IMR-90 (cell line): ENCODE results near the gene PFN1. TPM values are rescaled to one million over a fixed set of nuclear protein-coding genes. Genes with fewer than 3 reads are reported as not detected.

ENCODE experiments used
- ATAC-seq: fragments of 200-7000 bp; cut with Tn5 transposase; 2 replicates; pipeline ENCODE4 v1.9.1; 2020; ENCODE audit warnings: low read depth, mild to moderate bottlenecking, moderate library complexity
- BruUV-seq: library from RNA; stranded (reverse); fragments of 400-500 nt; replicated peaks from 2 replicates; lab custom pipeline; 2021; lab: Mats Ljungman, UMichigan
- CTCF ChIA-PET: fragments of 300-600 bp; formaldehyde crosslinking; extraction: SDS; loops from one replicate; lab custom pipeline; 2021; ENCODE audit warnings: antibody characterized with exemption; lab: Yijun Ruan, JAX
- POLR2A ChIA-PET: fragments of 300-600 bp; sonication (Branson Sonifier 250); formaldehyde crosslinking; loops from one replicate; lab custom pipeline; 2022; ENCODE audit warnings: antibody characterized with exemption; ENCODE audit not compliant: unreplicated experiment; lab: Charles Lee
- DNase-seq: peaks from one replicate; pipeline ENCODE4 v3.0.0; 2013
- H2AFZ ChIP-seq: replicated peaks from 2 replicates; pipeline ENCODE3; 2013; ENCODE audit warnings: low read length, mild to moderate bottlenecking; ENCODE audit not compliant: poor library complexity
- H2AK5ac ChIP-seq: 2 replicates; pipeline ENCODE4 v1.6.1; 2013; ENCODE audit warnings: low read depth, low read length, inconsistent platforms
- H2AK9ac ChIP-seq: replicated peaks from 2 replicates; pipeline ENCODE3; 2013; ENCODE audit warnings: mild to moderate bottlenecking, low read depth, low read length, moderate library complexity; ENCODE audit not compliant: poor library complexity
- H2BK120ac ChIP-seq: 2 replicates; pipeline ENCODE4 v1.6.1; 2013; ENCODE audit warnings: low read depth, low read length, inconsistent platforms
- H2BK15ac ChIP-seq: 3 replicates; pipeline ENCODE4 v1.6.1; 2013; ENCODE audit warnings: low read depth, low read length, inconsistent platforms
- H2BK20ac ChIP-seq: 2 replicates; pipeline ENCODE4 v1.6.1; 2013; ENCODE audit warnings: low read depth, mild to moderate bottlenecking, inconsistent platforms, low read length, moderate library complexity
- H2BK5ac ChIP-seq: 2 replicates; pipeline ENCODE4 v1.6.1; 2013; ENCODE audit warnings: mild to moderate bottlenecking, low read depth, low read length, inconsistent platforms; ENCODE audit not compliant: poor library complexity, severe bottlenecking
- H3K14ac ChIP-seq: replicated peaks from 2 replicates; pipeline ENCODE4 v1.6.1; 2013; ENCODE audit warnings: low read depth, low read length, inconsistent platforms
- H3K18ac ChIP-seq: 2 replicates; pipeline ENCODE4 v1.6.1; 2013; ENCODE audit warnings: low read depth, low read length, control low read depth
- H3K23ac ChIP-seq: 2 replicates; pipeline ENCODE4 v1.6.1; 2013; ENCODE audit warnings: low read depth, low read length, inconsistent platforms
- H3K27ac ChIP-seq: 2 replicates; pipeline ENCODE4 v1.5.1; 2013; ENCODE audit warnings: mild to moderate bottlenecking, control low read depth, low read length; ENCODE audit not compliant: insufficient read depth
- H3K27me3 ChIP-seq: 2 replicates; pipeline ENCODE4 v1.6.1; 2013; ENCODE audit warnings: low read length; ENCODE audit not compliant: control insufficient read depth, insufficient read depth
- H3K36me3 ChIP-seq: 2 replicates; pipeline ENCODE4 v1.6.1; 2013; ENCODE audit warnings: low read length, mixed read lengths; ENCODE audit not compliant: control insufficient read depth, insufficient read depth
- H3K4ac ChIP-seq: 2 replicates; pipeline ENCODE4 v1.6.1; 2013; ENCODE audit warnings: low read depth, low read length, inconsistent platforms
- H3K4me1 ChIP-seq: 2 replicates; pipeline ENCODE4 v1.6.1; 2013; ENCODE audit warnings: low read length, mixed read lengths; ENCODE audit not compliant: control insufficient read depth, insufficient read depth
- H3K4me2 ChIP-seq: 2 replicates; pipeline ENCODE4 v1.6.1; 2013; ENCODE audit warnings: low read depth, mild to moderate bottlenecking, control low read depth, low read length, moderate library complexity
- H3K4me3 ChIP-seq: 2 replicates; pipeline ENCODE4 v1.5.1; 2013; ENCODE audit warnings: low read depth, mild to moderate bottlenecking, control low read depth, low read length, moderate library complexity; ENCODE audit not compliant: insufficient read depth
- H3K56ac ChIP-seq: 2 replicates; pipeline ENCODE4 v1.6.1; 2013; ENCODE audit warnings: low read length, inconsistent platforms; ENCODE audit not compliant: insufficient read depth; ENCODE audit errors: extremely low read depth
- H3K79me1 ChIP-seq, 2 experiments: 2 replicates each; pipeline ENCODE4 v1.6.1; 2013; ENCODE audit warnings: low read length in 2 of 2, inconsistent platforms in 1 of 2, low read depth in 1 of 2
- H3K9ac ChIP-seq: 2 replicates; pipeline ENCODE4 v1.6.1; 2013; ENCODE audit warnings: low read depth, low read length, control low read depth
- H3K9me1 ChIP-seq: 2 replicates; pipeline ENCODE4 v1.6.1; 2013; ENCODE audit warnings: low read length, inconsistent platforms; ENCODE audit not compliant: insufficient read depth
- H3K9me3 ChIP-seq: 2 replicates; pipeline ENCODE4 v1.6.1; 2013; ENCODE audit warnings: low read length; ENCODE audit not compliant: control insufficient read depth, insufficient read depth
- H4K20me1 ChIP-seq: 2 replicates; pipeline ENCODE4 v1.6.1; 2013; ENCODE audit warnings: low read length, inconsistent platforms; ENCODE audit not compliant: insufficient read depth
- H4K5ac ChIP-seq: 2 replicates; pipeline ENCODE4 v1.6.1; 2013; ENCODE audit warnings: mild to moderate bottlenecking, low read depth, low read length, control low read depth
- H4K8ac ChIP-seq, 2 experiments: 2 replicates each; pipeline ENCODE4 v1.6.1; 2013; ENCODE audit warnings: low read depth in 2 of 2, low read length in 2 of 2, control low read depth in 1 of 2, inconsistent platforms in 1 of 2
- H4K91ac ChIP-seq: 2 replicates; pipeline ENCODE4 v1.6.1; 2013; ENCODE audit warnings: low read depth, low read length, inconsistent platforms; ENCODE audit not compliant: insufficient read depth
- FOS ChIP-seq: fragments of 150-350 bp; IDR thresholded peaks from 2 replicates; pipeline ENCODE4 v1.6.1; 2016; ENCODE audit warnings: low read depth, low read length
- MAZ ChIP-seq: IDR thresholded peaks from 2 replicates; pipeline ENCODE4 v1.6.1; 2012; ENCODE audit warnings: low read depth, mild to moderate bottlenecking, low read length, improper control_type of control experiment, moderate library complexity, borderline replicate concordance
- WGBS, 2 experiments: methylation state at CpG; one replicate each; pipeline versions ENCODE4 v1.1.5 to v1.1.7; 2013; ENCODE audit warnings: missing lambda C conversion rate in 2 of 2; ENCODE audit not compliant: insufficient read length in 1 of 2; ENCODE audit errors: extremely low coverage in 2 of 2; 5-methylcytosine and 5-hydroxymethylcytosine counted together
- dilution Hi-C: fragments of 300-500 bp; cut with HindIII; formaldehyde crosslinking; loops from one replicate; pipeline ENCODE4 v1.14.3; 2018; ENCODE audit warnings: low sequenced_read_pairs; ENCODE audit not compliant: unreplicated experiment
- in situ Hi-C: fragments of 300-500 bp; cut with MboI; formaldehyde crosslinking; loops from 3 replicates; pipeline ENCODE4 v1.14.3; 2019; ENCODE audit warnings: low sequenced_read_pairs, inconsistent platforms, mixed read lengths
- intact Hi-C: fragments of 100-400 bp; cut with micrococcal nuclease; formaldehyde crosslinking; loops from 2 replicates; pipeline ENCODE4 v1.10.0; 2022
- polyA plus RNA-seq, 3 experiments: library from polyadenylated mRNA; depleted of rRNA; stranded (reverse); fragments of >200 nt; gene quantifications; 2 replicates each; pipeline ENCODE4 v1.2.3, GENCODE V29; 2012; ENCODE audit warnings: low replicate concordance in 1 of 3
- total RNA-seq: library from RNA; depleted of rRNA; stranded (reverse); fragments of >200 nt; gene quantifications from 2 replicates; pipeline ENCODE4 v1.2.3, GENCODE V29; 2012

The PFN1 gene
- total and polyA plus RNA-seq, 2 of the 4 experiments (the other 2 are of a cell fraction), result 348 to 1,671 TPM

- TF ChIP-seq FOS, result no peak
Observed at GRCh38 chr17:4947411-4948165, 742 bp downstream of the PFN1 start (continued).

GRCh38 chr17:4947010-4947410 is 1.3 kb downstream of the PFN1 start:
- Histone ChIP-seq H2BK15ac (peak overlapping the region; percentile 25; the same call in 1 of the 3 replicates), H2BK20ac (no peak overlapping the region), H3K79me1 (peaks cover 14 to 51% of the 10 kb centered on the region in 2 experiments; a peak in 3 of 4 replicates), H4K8ac (peak overlapping the region; percentile 80 to 95), H3K4me2 (peak overlapping the region; percentile 78), H3K9ac (peak overlapping the region; percentile 97), H3K27ac (peak overlapping the region; percentile 96), H3K36me3 (peaks cover 41% of the 10 kb centered on the region), H3K23ac (peak overlapping the region; percentile 81), H2BK5ac (peak overlapping the region; percentile 98), H4K5ac (peak overlapping the region; percentile 28), H3K9me3 (no peaks in the 10 kb centered on the region), H4K91ac (peak overlapping the region; percentile 21; the same call in 1 of the 2 replicates), H3K4me3 (peak overlapping the region; percentile 98), H3K14ac (peak overlapping the region; percentile 95), H3K56ac (peak overlapping the region; percentile 94), H3K18ac (peak overlapping the region; percentile 39; the same call in 1 of the 2 replicates), H2AFZ (no peak overlapping the region), H3K4me1 (peaks cover 25% of the 10 kb centered on the region), H3K4ac (peak overlapping the region; percentile 85), H3K27me3 (no peaks in the 10 kb centered on the region), H2AK9ac (peak overlapping the region; percentile 95), H2BK120ac (peak overlapping the region; percentile 49; the same call in 1 of the 2 replicates), H2AK5ac (peak overlapping the region; percentile 47), H3K9me1 (peaks cover 19% of the 10 kb centered on the region; the same call in 1 of the 2 replicates), H4K20me1 (peaks cover 64% of the 10 kb centered on the region)
- ChIA-PET POLR2A (interaction anchor here (0.6 to 3.5 kb wide), 2 partner anchors 20 to 70 kb away, joined by 3 to 19 read pairs; partner anchors contain the start of gene SPAG7), CTCF (no interaction called here)
- in situ Hi-C loops, result no loop called here
- intact Hi-C loops, result no loop called here
- dilution Hi-C loops, result no loop called here
- DNase-seq (no peak), ATAC-seq (no peak)
- 0% methylated on average over 2 of the region's 7 CpGs; no CpG with 5 or more reads in 1 of the 2 experiments for WGBS, 2 experiments
- no TSS peak for BruUV-seq
- no peak for TF ChIP-seq MAZ
